ENCODE results near the gene GABRP. TPM values are rescaled to one million over a fixed set of nuclear protein-coding genes. Genes with fewer than 3 reads are reported as not detected.
"Not testable (repeated sequence)": the region's sequence is repeated elsewhere in the genome, so short reads cannot be mapped to it uniquely, and the experiment has no call there.

The GABRP gene
- total RNA-seq, 1 experiment from 2014 or later: not detected

DNA sequence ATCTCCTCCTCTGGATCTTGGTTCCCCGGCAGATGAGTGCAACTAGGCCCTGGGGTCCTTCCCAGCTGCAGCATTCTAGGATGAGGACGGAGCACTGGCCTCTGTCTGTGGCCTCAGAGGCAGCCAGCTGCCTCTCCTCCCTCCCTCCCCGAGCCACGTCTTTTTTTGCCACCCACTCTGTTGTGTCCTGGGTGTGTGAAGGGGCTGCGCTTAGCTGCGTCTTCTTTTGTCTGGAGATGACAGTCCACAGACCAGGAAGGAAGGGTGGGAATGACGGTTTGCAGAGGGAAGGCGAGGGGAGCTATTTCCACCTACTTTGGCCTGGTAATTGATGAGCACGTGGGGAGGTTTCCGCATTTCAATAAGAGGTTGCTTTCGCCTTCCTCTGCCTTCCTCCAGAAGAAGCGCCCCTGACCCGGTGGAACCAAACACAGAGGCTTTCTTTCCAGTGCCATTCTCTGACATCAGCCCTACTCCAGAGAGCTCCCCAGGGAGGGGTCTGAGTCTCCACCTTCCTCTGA is 34.5 kb upstream of the GABRP start:
- DNase-seq (ENCODE audit: low read depth in 1 of 2, low spot score in 2 of 2): peak in 1 of 2 experiments; percentile 40
- H3K27ac ChIP-seq: no peak overlapping the region
- H3K36me3 ChIP-seq: no peaks in the 10 kb centered on the region
- H3K27me3 ChIP-seq (replicated peaks): peaks cover 2% of the 10 kb centered on the region; the same call in 1 of the 2 replicates
- H3K9me3 ChIP-seq (replicated peaks): no peaks in the 10 kb centered on the region
- no peak overlapping the region for H3K4me3 ChIP-seq
- peaks cover 14% of the 10 kb centered on the region for H3K4me1 ChIP-seq (replicated peaks)

DNA sequence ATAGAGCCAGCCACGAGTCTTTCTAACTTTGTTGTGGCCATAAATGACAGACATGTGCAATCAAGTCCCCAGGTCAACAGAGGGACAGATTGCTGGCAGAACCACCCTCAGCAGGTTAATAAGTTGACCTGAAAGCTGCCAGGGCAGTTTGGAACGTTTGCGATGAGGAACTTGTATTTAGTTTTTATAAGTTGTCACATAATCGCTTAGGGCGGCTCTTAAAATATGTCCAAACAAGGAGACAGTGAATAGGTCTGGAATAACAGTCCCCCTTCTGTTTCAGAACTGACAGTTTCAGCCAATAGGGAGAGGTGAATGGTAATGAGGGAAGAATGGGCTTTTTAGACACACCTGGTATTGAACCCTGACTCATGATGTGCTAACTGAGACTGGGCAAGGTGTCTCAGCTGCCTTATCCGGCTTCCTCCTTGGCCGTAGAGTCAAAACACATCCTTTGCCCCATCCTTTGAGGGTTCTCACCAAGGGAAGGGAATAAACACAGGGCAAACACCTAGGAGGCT is 33.6 kb upstream of the GABRP start:
- H3K27me3 ChIP-seq (replicated peaks): no peaks in the 10 kb centered on the region
- H3K9me3 ChIP-seq (replicated peaks): no peaks in the 10 kb centered on the region
- no peak overlapping the region for H3K27ac ChIP-seq
- peaks cover 7% of the 10 kb centered on the region for H3K4me1 ChIP-seq (replicated peaks)
- no peak overlapping the region for H3K4me3 ChIP-seq
- no peak for DNase-seq (ENCODE audit: low read depth in 1 of 2, low spot score in 2 of 2)
- H3K36me3 ChIP-seq: no peaks in the 10 kb centered on the region

DNA sequence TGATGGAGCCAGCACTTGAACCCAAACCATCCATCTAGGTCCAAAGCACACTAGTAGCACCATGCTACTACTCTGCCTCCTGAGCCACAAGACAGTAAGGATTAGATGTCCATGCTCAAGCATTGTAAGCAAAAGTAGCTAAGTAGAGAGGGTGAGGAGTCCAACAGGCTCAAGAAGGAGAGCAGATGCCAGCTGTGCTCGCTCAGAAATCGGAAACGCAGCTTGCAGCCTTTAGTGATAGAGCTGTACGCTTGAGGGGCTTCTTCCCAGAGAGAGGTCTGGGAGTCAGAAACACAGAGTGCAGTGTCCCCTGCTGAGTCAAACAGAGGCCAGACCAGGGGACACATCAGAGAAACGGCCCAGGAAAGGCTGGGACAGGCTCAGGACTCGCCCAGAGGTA is 32.7 kb upstream of the GABRP start:
- Histone ChIP-seq H3K36me3 (no peaks in the 10 kb centered on the region), H3K4me1 (replicated peaks) (peaks cover under 1% of the 10 kb centered on the region), H3K27ac (no peak overlapping the region), H3K9me3 (replicated peaks) (no peaks in the 10 kb centered on the region), H3K4me3 (no peak overlapping the region), H3K27me3 (replicated peaks) (no peaks in the 10 kb centered on the region)
- no peak for DNase-seq (ENCODE audit: low read depth in 1 of 2, low spot score in 2 of 2)

DNA sequence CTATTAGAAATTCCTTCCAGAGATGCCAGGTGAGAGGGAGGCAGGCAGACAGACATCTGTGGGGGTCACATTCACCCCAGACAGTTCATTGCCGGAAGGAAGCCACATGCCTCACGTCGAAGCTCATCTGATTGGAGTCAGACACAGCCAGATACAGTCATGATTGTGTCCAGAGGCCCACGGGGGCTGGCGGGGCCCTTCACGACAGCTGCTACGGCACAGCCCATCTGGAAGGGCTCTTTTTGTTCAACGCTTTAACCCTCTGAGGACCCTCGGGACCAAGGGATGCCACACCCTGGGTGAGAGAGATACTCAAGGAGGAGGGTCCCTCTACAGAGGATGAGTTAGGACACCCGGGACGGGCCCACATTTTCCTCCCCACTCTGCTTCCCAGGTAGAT is 31.9 kb upstream of the GABRP start:
- peaks cover under 1% of the 10 kb centered on the region; the same call in 1 of the 2 replicates for H3K4me1 ChIP-seq (replicated peaks)
- no peaks in the 10 kb centered on the region for H3K9me3 ChIP-seq (replicated peaks)
- H3K27me3 ChIP-seq (replicated peaks): no peaks in the 10 kb centered on the region
- H3K27ac ChIP-seq: no peak overlapping the region
- H3K36me3 ChIP-seq: no peaks in the 10 kb centered on the region
- DNase-seq (ENCODE audit: low read depth in 1 of 2, low spot score in 2 of 2): no peak
- H3K4me3 ChIP-seq: no peak overlapping the region

DNA sequence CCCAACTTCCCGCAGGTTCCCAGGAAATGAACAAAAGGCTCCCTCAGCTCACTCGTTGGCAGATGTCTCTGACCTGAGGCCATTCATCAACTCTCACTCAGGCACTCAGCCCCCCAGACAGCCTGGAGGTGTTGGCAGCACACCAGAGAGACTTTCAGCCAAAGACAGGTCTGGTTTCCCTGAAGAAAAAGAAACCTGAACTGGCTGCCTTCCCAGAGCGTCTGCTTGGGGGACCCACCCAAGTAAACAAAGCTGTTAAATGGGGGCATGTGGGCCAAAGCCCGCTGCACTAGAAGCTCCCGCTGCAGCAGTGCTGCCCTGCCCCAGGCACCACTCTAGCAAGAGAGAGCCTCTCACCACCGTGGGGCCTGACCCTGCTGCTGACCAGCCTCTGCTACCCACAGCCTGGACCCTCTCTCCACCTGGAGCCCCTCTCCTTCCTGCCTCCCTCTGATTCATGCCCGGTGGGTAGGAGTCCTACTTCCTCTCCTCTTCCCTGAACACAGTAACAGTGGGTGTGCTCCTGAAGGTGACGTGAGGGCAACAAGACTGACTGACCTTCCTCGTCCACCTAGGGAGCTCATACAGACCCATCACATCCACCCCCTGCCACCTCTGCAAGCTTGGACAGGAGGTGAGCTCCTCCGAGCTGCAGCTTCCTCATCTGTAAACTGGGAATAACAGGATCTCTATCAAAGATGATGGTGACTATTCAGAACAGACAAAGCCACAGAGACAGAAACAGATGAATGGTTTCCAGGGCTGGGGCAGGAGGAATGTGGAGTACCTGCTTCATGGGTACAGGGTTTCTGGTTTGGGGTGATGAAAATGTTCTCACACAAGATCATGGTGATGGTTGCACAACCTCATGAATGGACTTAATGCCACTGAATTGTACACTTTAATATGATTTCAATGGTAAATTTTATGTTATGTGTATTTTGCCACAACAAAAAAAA is 31.0 kb upstream of the GABRP start:
- H3K27ac ChIP-seq: no peak overlapping the region

DNA sequence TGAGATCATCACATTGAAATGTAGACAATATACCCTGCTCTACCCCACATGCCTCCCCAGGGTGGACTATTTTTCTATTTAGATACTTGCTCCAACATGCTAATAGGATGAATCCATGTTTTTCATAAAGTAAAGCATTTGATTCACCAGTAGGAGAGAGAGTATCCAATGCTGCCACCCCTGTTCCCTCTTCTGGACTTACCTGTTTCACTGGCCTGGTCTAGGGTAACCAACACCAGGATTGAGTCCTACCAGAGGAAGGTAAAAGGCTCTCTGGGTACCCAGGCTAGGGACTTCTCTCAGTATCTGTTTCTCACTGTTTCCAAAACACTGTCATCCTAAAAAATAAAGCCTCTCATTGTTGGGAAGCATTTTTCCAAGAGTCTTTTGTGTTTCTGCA is 30.2 kb upstream of the GABRP start:
- Histone ChIP-seq H3K27me3 (replicated peaks) (no peaks in the 10 kb centered on the region), H3K4me1 (replicated peaks) (peaks cover 15% of the 10 kb centered on the region), H3K9me3 (replicated peaks) (no peaks in the 10 kb centered on the region), H3K4me3 (no peak overlapping the region), H3K36me3 (no peaks in the 10 kb centered on the region), H3K27ac (no peak overlapping the region)
- no peak for DNase-seq (ENCODE audit: low read depth in 1 of 2, low spot score in 2 of 2)

More for the DNA sequence above, 31.0 kb upstream of the GABRP start:
- H3K4me3 ChIP-seq: no peak overlapping the region
- peaks cover 10% of the 10 kb centered on the region for H3K4me1 ChIP-seq (replicated peaks)
- DNase-seq (ENCODE audit: low read depth in 1 of 2, low spot score in 2 of 2): no peak
- no peaks in the 10 kb centered on the region for H3K9me3 ChIP-seq (replicated peaks)
- H3K27me3 ChIP-seq (replicated peaks): no peaks in the 10 kb centered on the region
- H3K36me3 ChIP-seq: no peaks in the 10 kb centered on the region

DNA sequence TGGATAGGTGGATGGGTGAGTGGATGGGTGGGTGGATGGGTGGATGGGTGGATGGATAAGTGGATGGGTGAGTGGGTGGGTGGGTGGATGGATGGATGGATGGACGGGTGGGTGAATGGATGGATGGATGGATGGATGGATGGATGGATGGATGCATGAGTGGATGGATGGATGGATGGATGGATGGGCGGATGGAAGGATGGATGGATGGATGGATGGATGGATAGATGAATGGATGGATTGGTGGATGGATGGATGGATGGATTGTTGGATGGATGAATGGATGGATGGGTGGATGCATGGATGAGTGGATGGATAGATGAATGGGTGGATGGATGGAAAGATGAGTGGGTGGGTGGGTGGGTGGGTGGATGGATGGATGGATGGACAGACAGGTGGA is 29.0 kb upstream of the GABRP start:
- H3K4me3 ChIP-seq; H3K27me3 ChIP-seq (replicated peaks); DNase-seq (ENCODE audit: low read depth in 1 of 2, low spot score in 2 of 2); H3K27ac ChIP-seq; H3K36me3 ChIP-seq; H3K9me3 ChIP-seq (replicated peaks): not testable (repeated sequence)
- H3K4me1 ChIP-seq (replicated peaks): peaks cover 15% of the 10 kb centered on the region

DNA sequence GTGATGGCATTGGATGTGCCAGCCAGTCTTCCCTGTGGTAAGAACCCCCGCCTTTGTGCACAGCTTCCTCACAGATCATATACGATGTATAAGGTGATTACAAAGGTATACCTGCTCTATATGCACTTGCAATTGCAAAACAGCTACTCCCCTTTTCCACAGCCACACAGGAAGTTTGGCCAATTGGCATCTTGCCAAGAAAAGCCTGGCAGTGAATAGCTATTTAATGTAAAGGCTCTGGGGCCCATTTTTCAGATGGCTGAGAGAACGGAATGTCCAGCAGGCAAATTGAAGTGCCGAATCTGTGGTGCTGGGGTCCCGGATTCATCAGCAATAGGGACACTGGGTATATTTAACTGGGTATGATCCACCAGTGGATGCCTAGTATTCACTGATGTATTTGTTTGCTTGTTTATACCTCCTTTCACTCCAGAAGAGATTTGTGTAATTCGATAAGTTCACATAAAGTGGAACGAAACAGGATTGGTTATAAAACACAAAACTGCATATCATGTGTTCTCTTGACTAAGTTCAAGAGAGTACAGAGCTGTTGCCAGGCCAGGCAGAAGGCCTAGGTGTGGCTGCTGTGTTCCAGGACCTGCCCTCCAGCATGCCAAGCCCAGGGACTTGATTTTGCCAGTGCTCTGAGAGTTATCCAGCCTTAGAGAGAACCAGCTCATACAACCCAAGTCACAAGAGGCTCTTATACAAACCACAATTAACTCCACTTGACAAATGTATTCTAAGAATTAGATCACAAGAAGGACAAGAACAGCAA is 27.7 kb upstream of the GABRP start:
- Histone ChIP-seq H3K36me3 (no peaks in the 10 kb centered on the region), H3K27me3 (replicated peaks) (no peaks in the 10 kb centered on the region), H3K4me1 (replicated peaks) (peaks cover 15% of the 10 kb centered on the region), H3K27ac (no peak overlapping the region), H3K9me3 (replicated peaks) (no peaks in the 10 kb centered on the region), H3K4me3 (no peak overlapping the region)
- no peak for DNase-seq (ENCODE audit: low read depth in 1 of 2, low spot score in 2 of 2)

DNA sequence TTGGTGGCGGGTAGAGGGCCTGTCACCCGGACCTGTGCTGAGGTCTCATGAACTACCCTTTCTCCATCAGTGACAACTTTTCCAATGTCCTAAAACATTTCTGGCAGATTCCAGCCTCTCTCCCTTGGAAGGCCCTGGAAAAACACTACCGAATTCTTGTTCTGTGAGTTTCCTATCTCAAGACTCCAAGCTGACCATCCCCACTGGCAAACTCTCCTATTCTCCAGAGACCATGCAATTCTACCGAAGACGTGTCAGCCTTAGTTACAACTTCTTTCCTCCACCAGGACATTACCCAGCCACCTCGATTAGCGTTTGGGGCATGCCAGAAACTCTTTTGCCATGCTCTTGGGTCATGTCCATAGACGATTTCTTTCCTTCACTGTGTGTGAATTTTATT is 26.8 kb upstream of the GABRP start:
- Histone ChIP-seq H3K36me3 (no peaks in the 10 kb centered on the region), H3K9me3 (replicated peaks) (no peaks in the 10 kb centered on the region), H3K4me1 (replicated peaks) (peaks cover 15% of the 10 kb centered on the region), H3K4me3 (no peak overlapping the region), H3K27me3 (replicated peaks) (no peaks in the 10 kb centered on the region), H3K27ac (no peak overlapping the region)
- DNase-seq (ENCODE audit: low read depth in 1 of 2, low spot score in 2 of 2): no peak

DNA sequence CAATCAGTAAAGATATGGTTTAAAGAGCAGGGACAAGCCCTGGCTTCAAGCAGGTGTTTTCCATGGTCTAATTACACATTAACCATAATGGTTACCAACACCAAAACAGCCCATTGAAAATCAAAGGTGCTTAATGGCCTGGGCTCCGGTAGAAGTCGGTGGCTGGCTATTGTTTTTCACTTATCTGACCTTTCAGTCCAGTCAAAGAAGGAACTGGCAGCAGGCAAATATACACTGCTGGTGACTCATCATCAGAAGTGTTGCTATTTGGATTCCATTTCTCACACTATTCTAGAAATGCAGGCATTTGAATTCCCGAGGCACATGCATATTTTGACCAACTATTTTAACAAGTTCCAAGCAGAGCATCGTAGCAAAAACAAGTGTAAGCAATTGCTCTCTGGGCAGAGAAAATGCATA is 26.3 kb upstream of the GABRP start:
- DNase-seq (ENCODE audit: low read depth in 1 of 2, low spot score in 2 of 2): peak in 1 of 2 experiments; percentile 60

DNA sequence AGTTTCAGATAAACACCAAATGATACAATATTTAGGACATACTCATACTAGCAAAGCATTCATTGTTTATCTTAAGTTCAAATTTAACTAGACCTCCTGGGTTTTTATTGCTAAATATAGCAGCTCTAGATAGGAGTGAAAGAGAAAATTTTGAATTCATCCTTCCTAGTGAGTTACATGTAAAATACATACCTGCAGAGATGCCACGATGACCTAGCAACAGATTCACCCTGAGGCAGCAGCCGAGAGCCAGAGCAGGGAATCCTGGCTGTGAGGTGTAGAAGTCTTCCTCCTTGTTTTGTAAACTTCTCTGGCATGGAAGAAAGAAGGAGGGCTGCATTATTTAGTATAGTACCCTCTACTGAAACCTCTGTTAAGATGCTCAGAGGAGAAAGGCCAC is 25.9 kb upstream of the GABRP start:
- Histone ChIP-seq H3K4me1 (replicated peaks) (peaks cover 15% of the 10 kb centered on the region), H3K36me3 (no peaks in the 10 kb centered on the region), H3K27me3 (replicated peaks) (no peaks in the 10 kb centered on the region), H3K27ac (no peak overlapping the region), H3K9me3 (replicated peaks) (no peaks in the 10 kb centered on the region), H3K4me3 (no peak overlapping the region)
- no peak for DNase-seq (ENCODE audit: low read depth in 1 of 2, low spot score in 2 of 2)

More for the DNA sequence above, 26.3 kb upstream of the GABRP start:
- H3K36me3 ChIP-seq: no peaks in the 10 kb centered on the region
- H3K4me1 ChIP-seq (replicated peaks): peaks cover 15% of the 10 kb centered on the region
- no peaks in the 10 kb centered on the region for H3K27me3 ChIP-seq (replicated peaks)
- H3K9me3 ChIP-seq (replicated peaks): no peaks in the 10 kb centered on the region
- H3K4me3 ChIP-seq: no peak overlapping the region
- H3K27ac ChIP-seq: no peak overlapping the region

DNA sequence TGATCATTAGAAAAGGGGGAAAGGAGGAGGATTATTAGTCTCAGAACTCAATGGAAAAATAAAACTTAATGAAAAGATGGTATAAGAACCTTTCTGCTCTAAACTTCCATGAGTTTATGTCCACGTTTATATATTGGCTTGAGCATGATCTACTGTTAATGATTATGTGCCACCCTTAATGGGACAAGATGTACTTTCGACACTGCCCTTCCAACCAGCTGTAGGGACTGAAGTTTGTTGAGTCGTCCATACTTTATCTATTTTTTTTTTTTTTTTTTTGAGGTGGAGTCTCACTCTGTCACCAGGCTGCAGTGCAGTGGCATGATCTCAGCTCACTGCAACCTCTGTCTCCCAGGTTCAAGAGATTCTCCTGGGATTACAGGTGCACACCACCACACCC is 25.0 kb upstream of the GABRP start:
- no peak for DNase-seq (ENCODE audit: low read depth in 1 of 2, low spot score in 2 of 2)
- Histone ChIP-seq H3K9me3 (replicated peaks) (no peaks in the 10 kb centered on the region), H3K27me3 (replicated peaks) (no peaks in the 10 kb centered on the region), H3K27ac (no peak overlapping the region), H3K36me3 (no peaks in the 10 kb centered on the region), H3K4me3 (no peak overlapping the region), H3K4me1 (replicated peaks) (peaks cover 15% of the 10 kb centered on the region)

DNA sequence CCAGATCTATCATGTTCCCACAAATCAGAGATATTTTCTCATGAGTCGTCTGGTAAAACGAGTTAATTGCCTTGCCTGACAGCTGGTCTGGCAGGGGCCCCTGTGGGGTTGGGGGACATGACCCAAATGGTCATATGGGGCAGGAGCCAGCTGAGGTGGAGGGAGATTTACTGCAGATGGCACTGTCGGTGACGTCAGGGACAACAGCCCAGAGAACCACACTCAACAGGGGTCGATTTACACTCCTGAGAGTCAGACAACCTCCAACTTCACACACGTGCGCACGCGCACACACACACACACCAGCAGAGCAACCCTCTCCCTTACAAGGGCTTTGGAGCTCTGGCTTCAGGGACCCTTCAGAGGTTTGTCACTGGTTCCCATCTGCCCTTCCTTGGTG is 23.4 kb upstream of the GABRP start:
- DNase-seq (ENCODE audit: low read depth in 1 of 2, low spot score in 2 of 2): no peak
- no peaks in the 10 kb centered on the region for H3K27me3 ChIP-seq (replicated peaks)
- no peak overlapping the region for H3K27ac ChIP-seq
- H3K9me3 ChIP-seq (replicated peaks): no peaks in the 10 kb centered on the region
- no peaks in the 10 kb centered on the region for H3K36me3 ChIP-seq
- no peak overlapping the region for H3K4me3 ChIP-seq
- peaks cover 15% of the 10 kb centered on the region for H3K4me1 ChIP-seq (replicated peaks)
